Stomach (tissue), 9 donors: ENCODE results near the gene PLEKHO2. TPM values are rescaled to one million over a fixed set of nuclear protein-coding genes. Genes with fewer than 3 reads are reported as not detected.

Experiments used
- DNase-seq, 2 donors: peaks; one replicate each; pipeline versions ENCODE4 v3.0.0 to v3.0.0-alpha.2; 2013 to 2019
- H3K27ac ChIP-seq, 5 donors: fragments of 200-600 bp in 4 of 5; sonication (generic) in 4 of 5; one replicate each; pipeline ENCODE4 v1.5.1; 2013 to 2019; ENCODE audit warnings: mild to moderate bottlenecking in 1 of 5, moderate library complexity in 1 of 5
- H3K27me3 ChIP-seq, 3 donors: fragments of 200-600 bp; sonication (generic); one replicate each; pipeline ENCODE4 v1.5.1; 2017 to 2019; ENCODE audit warnings: mixed run types in 1 of 3
- H3K36me3 ChIP-seq, 4 donors: fragments of 200-600 bp; sonication (generic); 1 replicate in 3 of 4; 2 replicates in 1 of 4; pipeline ENCODE4 v1.5.1; 2016 to 2019
- H3K4me1 ChIP-seq, 4 donors: fragments of 200-600 bp; sonication (generic); one replicate each; pipeline ENCODE4 v1.5.1; 2016 to 2019
- H3K4me3 ChIP-seq, 4 donors: fragments of 200-600 bp; sonication (generic) in 3 of 4; one replicate each; pipeline ENCODE4 v1.5.1; 2016 to 2019; ENCODE audit warnings: mild to moderate bottlenecking in 1 of 4
- H3K9me3 ChIP-seq, 4 donors: fragments of 200-600 bp; sonication (generic); one replicate each; pipeline ENCODE4 v1.5.1; 2016 to 2019
- EP300 ChIP-seq: sonication (generic); formaldehyde crosslinking; IDR thresholded peaks from one replicate; pipeline ENCODE4 v1.6.1; 2017; ENCODE audit warnings: antibody characterized with exemption
- POLR2A ChIP-seq, 4 donors: fragments of 450-650 bp; IDR thresholded peaks; one replicate each; pipeline ENCODE4 v1.6.1; 2016; ENCODE audit warnings: antibody characterized with exemption in 4 of 4, control low read depth in 2 of 4, mild to moderate bottlenecking in 1 of 4, moderate library complexity in 1 of 4
- POLR2AphosphoS5 ChIP-seq, 3 donors: sonication (generic); formaldehyde crosslinking; IDR thresholded peaks; one replicate each; pipeline ENCODE4 v1.6.1; 2016; ENCODE audit warnings: antibody characterized with exemption in 3 of 3
- whole genome bisulfite sequencing, 5 donors: extraction: QIAGEN DNeasy Blood & Tissue Kit in 3 of 5; methylation state at CpG; one replicate each; pipeline versions ENCODE4 v1.1.5 to v1.1.7; 2013 to 2018; 5-methylcytosine and 5-hydroxymethylcytosine counted together
- intact Hi-C: fragments of 100-400 bp; cut with DNase I; formaldehyde crosslinking; loops from one replicate; pipeline ENCODE4 v1.15.1; 2023; ENCODE audit warnings: low total_unique reads
- polyA plus RNA-seq, 3 donors: library from polyadenylated mRNA; stranded (reverse); fragments of 200-250 nt; gene quantifications; one replicate each; pipeline ENCODE4 v1.2.3, GENCODE V29; 2013
- total RNA-seq, 5 donors: library from RNA; depleted of rRNA; stranded (reverse); fragments of >200 nt; gene quantifications; one replicate each; pipeline versions ENCODE4 v1.1.0 to v1.2.3, GENCODE V29; 2014 to 2016
- TF ChIP-seq, protein P1 (sequence below), 7 experiments: fragments of 450-650 bp in 4 of 7; fragments of 200-600 bp in 3 of 7; sonication (generic) in 3 of 7; IDR thresholded peaks; one replicate each; pipeline ENCODE4 v1.5.1; 2016 to 2019; ENCODE audit warnings: antibody characterized with exemption in 7 of 7, control low read depth in 2 of 7, mild to moderate bottlenecking in 1 of 7
- donor health status: healthy with polysubstance abuse.
- donor health status: Bipolar disorder and iron deficiency.
- donor health status: healthy.

The PLEKHO2 gene
- total and polyA plus RNA-seq, 8 donors: 7.5 to 25.4 (median 18.3) TPM

GRCh38 chr15:64909546-64909945 lies 67.8 kb downstream of the PLEKHO2 start:
- H3K36me3 ChIP-seq: no peaks in the 10 kb centered on the region
- H3K9me3 ChIP-seq: no peaks in the 10 kb centered on the region
- peaks cover 0 to 9% (median 3%) of the 10 kb centered on the region in 3 donors for H3K27me3 ChIP-seq
- H3K27ac ChIP-seq: no peak overlapping the region
- H3K4me1 ChIP-seq: peaks cover 14 to 33% (median 26%) of the 10 kb centered on the region in 4 donors
- intact Hi-C loops: loop anchor here (5.0 to 10.0 kb wide), 2 partner anchors 55 to 177 kb away; no protein-coding TSS in a partner anchor
- no peak for DNase-seq
- H3K4me3 ChIP-seq: no peak overlapping the region
- 83 to 94% (median 92%) methylated on average over 3 of the region's 3 CpGs for WGBS, 5 donors
- TF ChIP-seq POLR2A (IDR thresholded peaks at IDR 0.05) (no peak), EP300 (no peak), POLR2AphosphoS5 (IDR thresholded peaks at IDR 0.05) (no peak)
- TF ChIP-seq, protein P1, sequence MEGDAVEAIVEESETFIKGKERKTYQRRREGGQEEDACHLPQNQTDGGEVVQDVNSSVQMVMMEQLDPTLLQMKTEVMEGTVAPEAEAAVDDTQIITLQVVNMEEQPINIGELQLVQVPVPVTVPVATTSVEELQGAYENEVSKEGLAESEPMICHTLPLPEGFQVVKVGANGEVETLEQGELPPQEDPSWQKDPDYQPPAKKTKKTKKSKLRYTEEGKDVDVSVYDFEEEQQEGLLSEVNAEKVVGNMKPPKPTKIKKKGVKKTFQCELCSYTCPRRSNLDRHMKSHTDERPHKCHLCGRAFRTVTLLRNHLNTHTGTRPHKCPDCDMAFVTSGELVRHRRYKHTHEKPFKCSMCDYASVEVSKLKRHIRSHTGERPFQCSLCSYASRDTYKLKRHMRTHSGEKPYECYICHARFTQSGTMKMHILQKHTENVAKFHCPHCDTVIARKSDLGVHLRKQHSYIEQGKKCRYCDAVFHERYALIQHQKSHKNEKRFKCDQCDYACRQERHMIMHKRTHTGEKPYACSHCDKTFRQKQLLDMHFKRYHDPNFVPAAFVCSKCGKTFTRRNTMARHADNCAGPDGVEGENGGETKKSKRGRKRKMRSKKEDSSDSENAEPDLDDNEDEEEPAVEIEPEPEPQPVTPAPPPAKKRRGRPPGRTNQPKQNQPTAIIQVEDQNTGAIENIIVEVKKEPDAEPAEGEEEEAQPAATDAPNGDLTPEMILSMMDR (IDR thresholded peaks at IDR 0.05): no peak

DNA sequence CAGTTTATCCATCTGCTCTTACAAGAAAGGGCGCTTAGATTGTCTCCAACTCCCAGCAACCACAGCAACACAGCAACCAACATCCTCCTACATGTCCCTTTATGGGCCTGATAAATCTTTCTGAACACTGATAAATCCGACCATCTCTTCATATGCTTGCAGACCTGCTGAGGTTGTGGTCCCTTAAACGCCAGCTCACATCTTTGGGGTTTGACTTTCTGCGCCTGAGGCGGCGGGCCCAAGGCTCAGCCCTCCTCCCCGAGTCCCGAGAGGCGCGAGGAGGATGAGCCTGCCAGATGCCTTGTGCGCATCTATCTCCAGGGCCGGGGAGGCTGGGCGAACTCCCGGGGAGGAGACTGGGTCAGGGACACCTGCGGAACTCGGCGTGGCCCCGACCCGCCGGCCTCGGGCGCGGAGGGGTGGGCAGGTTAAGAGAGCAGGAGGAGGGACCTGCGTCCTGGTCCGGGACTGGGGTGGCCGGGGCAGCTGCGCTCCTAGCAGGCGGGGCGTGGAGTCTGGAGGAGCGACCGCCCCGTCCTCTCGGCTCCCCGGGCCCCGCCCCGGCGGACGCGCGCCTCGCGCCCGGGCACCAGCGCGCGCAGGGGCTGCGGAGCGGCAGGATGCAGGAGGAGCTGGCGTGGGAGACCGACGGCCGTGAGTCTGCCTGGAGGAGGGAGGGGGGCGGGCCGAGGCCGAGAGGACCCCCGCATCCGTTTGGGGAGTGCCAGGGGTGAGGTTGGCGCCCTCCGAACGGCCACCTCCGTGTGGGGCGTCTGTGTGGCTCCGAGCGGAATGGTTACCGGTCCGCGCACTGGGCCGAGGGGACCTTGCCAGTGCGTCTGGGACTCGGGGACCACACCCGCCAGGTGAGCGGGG lies 69.8 kb downstream of the PLEKHO2 start, which contains the start of gene ANKDD1A:
Gene ANKDD1A, plus strand, starts transcription at position 592 of the 876 bp plus-strand sequence. Its CDS starts 29 bp downstream, at position 621.
- Histone ChIP-seq H3K9me3 (no peaks in the 10 kb centered on the region), H3K27me3 (peaks cover 0 to 9% (median 3%) of the 10 kb centered on the region in 3 donors), H3K27ac (peak within 1 kb of the TSS in 3 of 5 donors; percentile 41 to 67 (median 46)), H3K4me3 (peak within 1 kb of the TSS; percentile 54 to 72 (median 58)), H3K36me3 (no peaks in the 10 kb centered on the region), H3K4me1 (peaks cover 14 to 23% (median 20%) of the 10 kb centered on the region in 4 donors)
- whole genome bisulfite sequencing, 5 donors: 2 to 8% (median 4%) methylated on average over 44 to 72 of the region's 72 CpGs
- intact Hi-C loops: no loop called here
- TF ChIP-seq POLR2A (IDR thresholded peaks at IDR 0.05) (no peak), EP300 (no peak), POLR2AphosphoS5 (IDR thresholded peaks at IDR 0.05) (no peak)
- TF ChIP-seq, protein P1 (IDR thresholded peaks at IDR 0.05): no peak
- DNase-seq: peak; percentile 69 to 89

DNA sequence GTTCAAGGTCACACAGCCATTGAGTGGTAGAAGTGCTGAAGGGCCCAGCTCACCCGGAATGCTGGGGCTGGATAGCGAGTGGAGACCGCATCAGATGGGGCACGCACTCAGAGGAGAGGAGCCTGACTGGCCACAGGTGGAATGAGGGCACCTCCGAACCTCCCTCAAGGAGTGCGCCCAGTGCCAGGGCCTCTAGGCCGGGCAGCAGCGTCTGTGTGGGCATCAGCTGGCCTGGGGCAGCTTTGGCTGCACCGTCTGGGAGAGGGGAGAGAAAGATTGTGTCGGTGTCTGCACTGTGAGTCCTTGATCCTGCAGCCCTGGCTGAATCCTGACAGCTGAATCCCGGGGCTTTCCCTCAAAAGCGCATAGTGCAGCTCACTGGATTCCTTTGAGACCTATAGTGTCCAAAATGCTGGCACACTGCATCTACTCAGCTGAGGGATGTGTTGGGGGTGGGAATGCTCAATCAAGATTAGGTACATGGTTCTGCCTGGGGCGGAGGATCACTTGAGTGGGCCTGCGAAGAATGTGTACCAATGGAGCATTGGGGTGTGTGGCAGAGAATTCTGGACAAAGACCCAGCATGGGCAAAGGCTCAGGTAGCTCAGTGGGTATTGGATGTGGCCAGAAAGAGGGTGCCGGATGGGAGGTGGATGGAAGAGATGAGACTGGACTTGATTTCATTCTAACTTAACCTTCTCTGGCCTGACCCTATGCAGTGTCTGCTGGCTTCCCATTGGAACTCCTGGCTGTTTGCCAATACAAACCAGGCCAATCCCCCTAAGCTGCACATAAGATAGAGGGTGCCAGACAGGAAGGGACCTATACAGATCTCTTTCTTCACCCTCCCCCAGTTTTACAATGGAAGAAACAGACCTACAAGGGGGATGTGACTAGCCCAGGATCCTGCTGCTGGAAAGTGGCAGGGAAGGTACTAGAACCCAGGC lies 70.9 kb downstream of the PLEKHO2 start:
- DNase-seq: no peak
- TF ChIP-seq POLR2AphosphoS5 (IDR thresholded peaks at IDR 0.05) (no peak), POLR2A (IDR thresholded peaks at IDR 0.05) (no peak), EP300 (no peak)
- TF ChIP-seq, protein P1 (IDR thresholded peaks at IDR 0.05): no peak
- 84 to 90% (median 87%) methylated on average over 14 to 15 of the region's 15 CpGs for WGBS, 5 donors

More for the DNA sequence above, 70.9 kb downstream of the PLEKHO2 start:
- Histone ChIP-seq H3K4me3 (peak overlapping the region; percentile 54 to 72 (median 58)), H3K9me3 (no peaks in the 10 kb centered on the region), H3K36me3 (no peaks in the 10 kb centered on the region), H3K4me1 (peaks cover 14 to 23% (median 20%) of the 10 kb centered on the region in 4 donors), H3K27ac (peak overlapping the region in 1 of 5 donors; percentile 67), H3K27me3 (peaks cover 0 to 9% (median 3%) of the 10 kb centered on the region in 3 donors)
- intact Hi-C loops: no loop called here
